Activated T-cell treated with anti-CD3 and anti-CD28 coated beads, Interleukin-2, amount 50 U/mL, for 24 hours (primary cell): ENCODE measurements around the gene CSDE1.

ENCODE experiments used
- DNase-seq: peaks from one replicate; pipeline ENCODE4 v3.0.0-alpha.2; 2020
- H3K27ac Mint-ChIP-seq: 2 replicates; pipeline ENCODE4 v1.8.0; 2020; ENCODE audit warnings: mild to moderate bottlenecking, mixed read lengths
- H3K27me3 Mint-ChIP-seq: 2 replicates; pipeline ENCODE4 v1.8.0; 2020; ENCODE audit warnings: mixed read lengths
- H3K36me3 Mint-ChIP-seq: 2 replicates; pipeline ENCODE4 v1.8.0; 2020; ENCODE audit warnings: low read depth, mixed read lengths
- H3K4me1 Mint-ChIP-seq: 2 replicates; pipeline ENCODE4 v1.8.0; 2020; ENCODE audit warnings: low read depth, mixed read lengths
- H3K4me3 Mint-ChIP-seq: 2 replicates; pipeline ENCODE4 v1.8.0; 2020; ENCODE audit warnings: mild to moderate bottlenecking, moderate library complexity, mixed read lengths
- H3K9me3 Mint-ChIP-seq: 2 replicates; pipeline ENCODE4 v1.8.0; 2020; ENCODE audit warnings: mixed read lengths

Gene CSDE1

GRCh38 chr1:114701931-114702330 lies 55.9 kb downstream of the CSDE1 start:
- H3K27me3 Mint-ChIP-seq, result peaks cover 4% of the 10 kb centered on the region
- peaks cover 30% of the 10 kb centered on the region for H3K36me3 Mint-ChIP-seq

GRCh38 chr1:114700036-114700600 lies 57.7 kb downstream of the CSDE1 start:
- H3K27ac Mint-ChIP-seq, result no peak overlapping the region
- DNase-seq, result no peak
- H3K4me3 Mint-ChIP-seq, result no peak overlapping the region
- H3K36me3 Mint-ChIP-seq, result peaks cover 12% of the 10 kb centered on the region
- H3K4me1 Mint-ChIP-seq, result no peaks in the 10 kb centered on the region
- H3K27me3 Mint-ChIP-seq, result peaks cover 6% of the 10 kb centered on the region
- H3K9me3 Mint-ChIP-seq, result no peaks in the 10 kb centered on the region

More at GRCh38 chr1:114701931-114702330, 55.9 kb downstream of the CSDE1 start:
- Mint-ChIP-seq H3K4me1 (no peaks in the 10 kb centered on the region), H3K9me3 (no peaks in the 10 kb centered on the region), H3K4me3 (no peak overlapping the region), H3K27ac (no peak overlapping the region)
- DNase-seq, result no peak

- no peaks in the 10 kb centered on the region for H3K9me3 Mint-ChIP-seq
- no peak overlapping the region for H3K27ac Mint-ChIP-seq
- no peak for DNase-seq
- H3K4me1 Mint-ChIP-seq, result no peaks in the 10 kb centered on the region
- H3K36me3 Mint-ChIP-seq, result no peaks in the 10 kb centered on the region
- H3K27me3 Mint-ChIP-seq, result peaks cover 8% of the 10 kb centered on the region
- H3K4me3 Mint-ChIP-seq, result no peak overlapping the region
These were observed 61.0 kb downstream of the CSDE1 start for GRCh38 chr1:114696810-114697209.

- H3K4me1 Mint-ChIP-seq, result no peaks in the 10 kb centered on the region
- peaks cover 9% of the 10 kb centered on the region for H3K27me3 Mint-ChIP-seq
- H3K9me3 Mint-ChIP-seq, result no peaks in the 10 kb centered on the region
- H3K27ac Mint-ChIP-seq, result no peak within 1 kb of the TSS
- no peak for DNase-seq
- no peaks in the 10 kb centered on the region for H3K36me3 Mint-ChIP-seq
- H3K4me3 Mint-ChIP-seq, result no peak within 1 kb of the TSS
These were observed 62.2 kb downstream of the CSDE1 start, which contains the start of gene AMPD1 for GRCh38 chr1:114695430-114696058. Gene AMPD1 (minus strand): TSS chr1:114695546. CDS start chr1:114695471, 75 bp downstream.

- H3K9me3 Mint-ChIP-seq, result no peaks in the 10 kb centered on the region
- no peak overlapping the region for H3K27ac Mint-ChIP-seq
- no peaks in the 10 kb centered on the region for H3K36me3 Mint-ChIP-seq
- H3K27me3 Mint-ChIP-seq, result peaks cover 14% of the 10 kb centered on the region
- no peak for DNase-seq
- no peaks in the 10 kb centered on the region for H3K4me1 Mint-ChIP-seq
- no peak overlapping the region for H3K4me3 Mint-ChIP-seq
These were observed 63.1 kb downstream of the CSDE1 start for GRCh38 chr1:114694540-114695310.

- Mint-ChIP-seq H3K9me3 (no peaks in the 10 kb centered on the region), H3K4me3 (no peak overlapping the region), H3K27ac (no peak overlapping the region), H3K36me3 (no peaks in the 10 kb centered on the region), H3K27me3 (peaks cover 26% of the 10 kb centered on the region), H3K4me1 (no peaks in the 10 kb centered on the region)
- DNase-seq, result no peak
These were observed 64.8 kb downstream of the CSDE1 start for GRCh38 chr1:114692947-114693346.

GRCh38 chr1:114691061-114691460 lies 66.7 kb downstream of the CSDE1 start:
- H3K4me3 Mint-ChIP-seq, result no peak overlapping the region
- no peaks in the 10 kb centered on the region for H3K9me3 Mint-ChIP-seq
- H3K27me3 Mint-ChIP-seq, result peaks cover 36% of the 10 kb centered on the region
- no peak for DNase-seq
- no peaks in the 10 kb centered on the region for H3K36me3 Mint-ChIP-seq
- H3K4me1 Mint-ChIP-seq, result no peaks in the 10 kb centered on the region
- H3K27ac Mint-ChIP-seq, result no peak overlapping the region

- H3K36me3 Mint-ChIP-seq, result no peaks in the 10 kb centered on the region
- H3K27me3 Mint-ChIP-seq, result peaks cover 44% of the 10 kb centered on the region
- no peaks in the 10 kb centered on the region for H3K9me3 Mint-ChIP-seq
- H3K27ac Mint-ChIP-seq, result no peak overlapping the region
- H3K4me1 Mint-ChIP-seq, result no peaks in the 10 kb centered on the region
- H3K4me3 Mint-ChIP-seq, result no peak overlapping the region
- no peak for DNase-seq
These were observed 67.6 kb downstream of the CSDE1 start for GRCh38 chr1:114690148-114690547.

- Mint-ChIP-seq H3K27me3 (peaks cover 52% of the 10 kb centered on the region), H3K9me3 (no peaks in the 10 kb centered on the region), H3K27ac (no peak overlapping the region), H3K4me1 (no peaks in the 10 kb centered on the region), H3K36me3 (no peaks in the 10 kb centered on the region), H3K4me3 (no peak overlapping the region)
- no peak for DNase-seq
These were observed 69.3 kb downstream of the CSDE1 start for GRCh38 chr1:114688526-114688925.

- Mint-ChIP-seq H3K4me1 (no peaks in the 10 kb centered on the region), H3K27ac (no peak overlapping the region), H3K9me3 (no peaks in the 10 kb centered on the region), H3K27me3 (peaks cover 53% of the 10 kb centered on the region), H3K36me3 (no peaks in the 10 kb centered on the region), H3K4me3 (no peak overlapping the region)
- no peak for DNase-seq
These were observed 71.9 kb downstream of the CSDE1 start for GRCh38 chr1:114685851-114686250.

- Mint-ChIP-seq H3K27ac (no peak overlapping the region), H3K27me3 (peaks cover 34% of the 10 kb centered on the region), H3K4me1 (no peaks in the 10 kb centered on the region), H3K4me3 (no peak overlapping the region), H3K36me3 (no peaks in the 10 kb centered on the region), H3K9me3 (no peaks in the 10 kb centered on the region)
- no peak for DNase-seq
These were observed 80.1 kb downstream of the CSDE1 start for GRCh38 chr1:114677691-114678090.

GRCh38 chr1:114676115-114676514 lies 81.7 kb downstream of the CSDE1 start:
- H3K27ac Mint-ChIP-seq, result no peak overlapping the region
- H3K27me3 Mint-ChIP-seq, result peaks cover 34% of the 10 kb centered on the region
- no peaks in the 10 kb centered on the region for H3K9me3 Mint-ChIP-seq
- no peak for DNase-seq
- H3K36me3 Mint-ChIP-seq, result no peaks in the 10 kb centered on the region
- no peak overlapping the region for H3K4me3 Mint-ChIP-seq
- H3K4me1 Mint-ChIP-seq, result no peaks in the 10 kb centered on the region

GRCh38 chr1:114671939-114672275 lies 85.9 kb downstream of the CSDE1 start:
- H3K4me3 Mint-ChIP-seq, result no peak overlapping the region
- peaks cover 14% of the 10 kb centered on the region for H3K4me1 Mint-ChIP-seq
- peaks cover 19% of the 10 kb centered on the region for H3K27me3 Mint-ChIP-seq
- H3K36me3 Mint-ChIP-seq, result peaks cover 2% of the 10 kb centered on the region
- H3K27ac Mint-ChIP-seq, result no peak overlapping the region
- no peak for DNase-seq
- no peaks in the 10 kb centered on the region for H3K9me3 Mint-ChIP-seq

GRCh38 chr1:114671011-114671938 lies 86.5 kb downstream of the CSDE1 start:
- Mint-ChIP-seq H3K9me3 (no peaks in the 10 kb centered on the region), H3K4me1 (peaks cover 14% of the 10 kb centered on the region), H3K27ac (no peak overlapping the region), H3K4me3 (no peak overlapping the region), H3K27me3 (peaks cover 12% of the 10 kb centered on the region), H3K36me3 (peaks cover 2% of the 10 kb centered on the region)
- no peak for DNase-seq
